GM23338 (cell line): ENCODE results near the gene TFDP1. TPM values are rescaled to one million over a fixed set of nuclear protein-coding genes. Genes with fewer than 3 reads are reported as not detected.

Experiments used
- ATAC-seq: fragments of 200-7000 bp; cut with Tn5 transposase; 3 replicates; pipeline ENCODE4 v1.9.1; 2020
- DNase-seq: peaks from one replicate; pipeline ENCODE4 v3.0.0-alpha.2; 2015; ENCODE audit warnings: low spot score
- H2AFZ ChIP-seq: fragments of 200-600 bp; sonication (generic); 2 replicates; pipeline ENCODE4 v1.8.0; 2016; ENCODE audit warnings: antibody characterized with exemption, mild to moderate bottlenecking, moderate library complexity
- H3F3A ChIP-seq: fragments of 200-600 bp; sonication (generic); replicated peaks from 2 replicates; pipeline ENCODE4 v1.8.0; 2017; ENCODE audit warnings: antibody characterized with exemption, mixed run types, low read depth
- H3K27ac ChIP-seq: fragments of 200-600 bp; sonication (generic); 2 replicates; pipeline ENCODE4 v1.6.1; 2016; ENCODE audit warnings: low read depth
- H3K27me3 ChIP-seq: fragments of 200-600 bp; sonication (generic); 2 replicates; pipeline ENCODE4 v1.8.0; 2016; ENCODE audit warnings: mild to moderate bottlenecking, mixed run types, moderate library complexity; ENCODE audit not compliant: insufficient read depth
- H3K36me3 ChIP-seq: fragments of 200-600 bp; sonication (generic); 2 replicates; pipeline ENCODE4 v1.8.0; 2016; ENCODE audit warnings: mild to moderate bottlenecking; ENCODE audit not compliant: insufficient read depth
- H3K4me1 ChIP-seq: fragments of 200-600 bp; sonication (generic); 2 replicates; pipeline ENCODE4 v1.8.0; 2016; ENCODE audit warnings: mild to moderate bottlenecking, moderate library complexity; ENCODE audit not compliant: insufficient read depth
- H3K4me2 ChIP-seq: fragments of 200-600 bp; sonication (generic); 2 replicates; pipeline ENCODE4 v1.7.1; 2017; ENCODE audit warnings: mixed run types
- H3K4me3 ChIP-seq: fragments of 200-600 bp; sonication (generic); 2 replicates; pipeline ENCODE4 v1.6.1; 2016; ENCODE audit warnings: mixed run types
- H3K79me2 ChIP-seq: fragments of 200-600 bp; sonication (generic); replicated peaks from 2 replicates; pipeline ENCODE4 v1.8.0; 2017; ENCODE audit warnings: mild to moderate bottlenecking; ENCODE audit not compliant: insufficient read depth
- H3K9me2 ChIP-seq: fragments of 200-600 bp; sonication (generic); 2 replicates; pipeline ENCODE4 v1.8.0; 2017; ENCODE audit not compliant: insufficient read depth
- H4K20me1 ChIP-seq: fragments of 200-600 bp; sonication (generic); replicated peaks from 2 replicates; pipeline ENCODE4 v1.8.0; 2017; ENCODE audit warnings: mild to moderate bottlenecking; ENCODE audit not compliant: insufficient read depth
- H3K27ac Mint-ChIP-seq: 2 replicates; pipeline ENCODE4 v1.8.0; 2020; ENCODE audit warnings: inconsistent platforms, mild to moderate bottlenecking, moderate library complexity, mixed read lengths
- H3K27me3 Mint-ChIP-seq: 3 replicates; pipeline ENCODE4 v1.8.0; 2022; ENCODE audit warnings: low read depth, mild to moderate bottlenecking, moderate library complexity, mixed read lengths, inconsistent platforms; ENCODE audit not compliant: insufficient read depth, poor library complexity
- H3K36me3 Mint-ChIP-seq: 3 replicates; pipeline ENCODE4 v1.8.0; 2021; ENCODE audit warnings: low read depth, mild to moderate bottlenecking, inconsistent platforms, moderate library complexity, mixed read lengths
- H3K4me1 Mint-ChIP-seq: 3 replicates; pipeline ENCODE4 v1.8.0; 2020; ENCODE audit warnings: mild to moderate bottlenecking, inconsistent platforms, mixed read lengths
- H3K4me3 Mint-ChIP-seq: 3 replicates; pipeline ENCODE4 v1.8.0; 2021; ENCODE audit warnings: moderate library complexity, mild to moderate bottlenecking, inconsistent platforms, mixed read lengths
- H3K9me3 Mint-ChIP-seq: 3 replicates; pipeline ENCODE4 v1.8.0; 2020; ENCODE audit warnings: moderate library complexity, mild to moderate bottlenecking, inconsistent platforms, mixed read lengths
- CREB1 ChIP-seq: fragments of 250-450 bp; sonication (Bioruptor Pico); IDR thresholded peaks from 2 replicates; pipeline ENCODE4 v1.5.0; 2020; ENCODE audit warnings: low read depth, mild to moderate bottlenecking, moderate library complexity
- CTCF ChIP-seq, 2 experiments: fragments of 200-600 bp in 1 of 2; sonication (generic) in 1 of 2; conservative IDR thresholded peaks; 2 replicates each; pipeline versions ENCODE4 v1.5.1 to v1.6.1; 2016 to 2017; ENCODE audit warnings: antibody characterized with exemption in 2 of 2, low read depth in 2 of 2, mild to moderate bottlenecking in 2 of 2, moderate library complexity in 1 of 2
- EZH2phosphoT487 ChIP-seq: fragments of 200-600 bp; sonication (generic); IDR thresholded peaks from one replicate; pipeline ENCODE4 v1.8.1; 2018; ENCODE audit warnings: antibody characterized with exemption; ENCODE audit not compliant: unreplicated experiment
- JUNB ChIP-seq: IDR thresholded peaks from one replicate; pipeline ENCODE4 v1.6.1; 2016; ENCODE audit warnings: antibody characterized with exemption; ENCODE audit not compliant: unreplicated experiment
- NANOG ChIP-seq: IDR thresholded peaks from 2 replicates; pipeline ENCODE4 v1.6.1; 2016; ENCODE audit warnings: antibody characterized with exemption, borderline replicate concordance
- REST ChIP-seq: IDR thresholded peaks from one replicate; pipeline ENCODE4 v1.6.1; 2018; ENCODE audit warnings: antibody characterized with exemption; ENCODE audit not compliant: unreplicated experiment
- STAT1 ChIP-seq: IDR thresholded peaks from one replicate; pipeline ENCODE4 v1.6.1; 2016; ENCODE audit warnings: antibody characterized with exemption; ENCODE audit not compliant: unreplicated experiment
- ZNF114 ChIP-seq: fragments of 250-450 bp; sonication (Bioruptor Pico); IDR thresholded peaks from 2 replicates; pipeline ENCODE4 v1.5.0; 2020; ENCODE audit warnings: mild to moderate bottlenecking, moderate library complexity
- ZNF331 ChIP-seq: fragments of 250-450 bp; sonication (Bioruptor Pico); IDR thresholded peaks from 2 replicates; pipeline ENCODE4 v1.5.0; 2020; ENCODE audit warnings: low read depth, mild to moderate bottlenecking, moderate library complexity
- polyA plus RNA-seq: library from polyadenylated mRNA; unstranded; fragments of >200 nt; fragmentation: Nextera tagmentation; extraction: Ambion mirVana; gene quantifications from 2 replicates; pipeline ENCODE4 v1.2.1, GENCODE V29; 2016
- total RNA-seq: library from RNA; depleted of rRNA; stranded (reverse); fragments of >200 nt; shearing (Covaris generic); gene quantifications from 2 replicates; pipeline ENCODE4 v1.2.3, GENCODE V29; 2014
- TF ChIP-seq, protein P1 (sequence below): fragments of 250-450 bp; sonication (Bioruptor Pico); IDR thresholded peaks from 2 replicates; pipeline ENCODE4 v1.5.0; 2020; ENCODE audit warnings: mild to moderate bottlenecking, moderate library complexity
- TF ChIP-seq, protein P2 (sequence below): IDR thresholded peaks from 2 replicates; pipeline ENCODE4 v1.6.1; 2016; ENCODE audit warnings: antibody characterized with exemption

The TFDP1 gene
- total and polyA plus RNA-seq, 2 experiments from 2014 or later, result 42.9 to 80.0 TPM

- TF ChIP-seq CREB1 (CRISPR knock-in tag), result no peak
- no peak for TF ChIP-seq CTCF (conservative IDR thresholded peaks at IDR 0.05; ENCODE audit: low read depth in 2 of 2)
- TF ChIP-seq STAT1, result no peak
- no peak for TF ChIP-seq REST
- no peak for TF ChIP-seq ZNF114
- TF ChIP-seq EZH2phosphoT487, result no peak
These were observed 14.8 kb downstream of the TFDP1 start (continued) for GRCh38 chr13:113599391-113599790.

GRCh38 chr13:113601166-113602070 lies 16.9 kb downstream of the TFDP1 start:
- Histone ChIP-seq H2AFZ (no peak overlapping the region), H3K36me3 (no peaks in the 10 kb centered on the region), H4K20me1 (peaks cover 3% of the 10 kb centered on the region), H3K4me1 (no peaks in the 10 kb centered on the region), H3K27ac (no peak overlapping the region), H3K79me2 (peaks cover 91% of the 10 kb centered on the region), H3K4me2 (no peak overlapping the region), H3K4me3 (no peak overlapping the region), H3K27me3 (no peaks in the 10 kb centered on the region), H3F3A (no peaks in the 10 kb centered on the region), H3K9me2 (no peaks in the 10 kb centered on the region)
- Mint-ChIP-seq H3K36me3 (peaks cover 52% of the 10 kb centered on the region), H3K4me1 (peaks cover 16% of the 10 kb centered on the region), H3K9me3 (0 out of 3 replicates have a peak, but pooled peaks cover 3% of the 10 kb centered on the region), H3K27ac (no peak overlapping the region), H3K27me3 (peaks cover 19% of the 10 kb centered on the region), H3K4me3 (no peak overlapping the region; the same call in 2 of the 3 replicates)
- ATAC-seq (no peak; the same call in 2 of the 3 replicates), DNase-seq (no peak)
- TF ChIP-seq JUNB (no peak), CREB1 (CRISPR knock-in tag) (no peak), ZNF331 (CRISPR knock-in tag) (no peak), EZH2phosphoT487 (no peak), STAT1 (no peak), NANOG (no peak), ZNF114 (no peak)
- TF ChIP-seq, protein P1, sequence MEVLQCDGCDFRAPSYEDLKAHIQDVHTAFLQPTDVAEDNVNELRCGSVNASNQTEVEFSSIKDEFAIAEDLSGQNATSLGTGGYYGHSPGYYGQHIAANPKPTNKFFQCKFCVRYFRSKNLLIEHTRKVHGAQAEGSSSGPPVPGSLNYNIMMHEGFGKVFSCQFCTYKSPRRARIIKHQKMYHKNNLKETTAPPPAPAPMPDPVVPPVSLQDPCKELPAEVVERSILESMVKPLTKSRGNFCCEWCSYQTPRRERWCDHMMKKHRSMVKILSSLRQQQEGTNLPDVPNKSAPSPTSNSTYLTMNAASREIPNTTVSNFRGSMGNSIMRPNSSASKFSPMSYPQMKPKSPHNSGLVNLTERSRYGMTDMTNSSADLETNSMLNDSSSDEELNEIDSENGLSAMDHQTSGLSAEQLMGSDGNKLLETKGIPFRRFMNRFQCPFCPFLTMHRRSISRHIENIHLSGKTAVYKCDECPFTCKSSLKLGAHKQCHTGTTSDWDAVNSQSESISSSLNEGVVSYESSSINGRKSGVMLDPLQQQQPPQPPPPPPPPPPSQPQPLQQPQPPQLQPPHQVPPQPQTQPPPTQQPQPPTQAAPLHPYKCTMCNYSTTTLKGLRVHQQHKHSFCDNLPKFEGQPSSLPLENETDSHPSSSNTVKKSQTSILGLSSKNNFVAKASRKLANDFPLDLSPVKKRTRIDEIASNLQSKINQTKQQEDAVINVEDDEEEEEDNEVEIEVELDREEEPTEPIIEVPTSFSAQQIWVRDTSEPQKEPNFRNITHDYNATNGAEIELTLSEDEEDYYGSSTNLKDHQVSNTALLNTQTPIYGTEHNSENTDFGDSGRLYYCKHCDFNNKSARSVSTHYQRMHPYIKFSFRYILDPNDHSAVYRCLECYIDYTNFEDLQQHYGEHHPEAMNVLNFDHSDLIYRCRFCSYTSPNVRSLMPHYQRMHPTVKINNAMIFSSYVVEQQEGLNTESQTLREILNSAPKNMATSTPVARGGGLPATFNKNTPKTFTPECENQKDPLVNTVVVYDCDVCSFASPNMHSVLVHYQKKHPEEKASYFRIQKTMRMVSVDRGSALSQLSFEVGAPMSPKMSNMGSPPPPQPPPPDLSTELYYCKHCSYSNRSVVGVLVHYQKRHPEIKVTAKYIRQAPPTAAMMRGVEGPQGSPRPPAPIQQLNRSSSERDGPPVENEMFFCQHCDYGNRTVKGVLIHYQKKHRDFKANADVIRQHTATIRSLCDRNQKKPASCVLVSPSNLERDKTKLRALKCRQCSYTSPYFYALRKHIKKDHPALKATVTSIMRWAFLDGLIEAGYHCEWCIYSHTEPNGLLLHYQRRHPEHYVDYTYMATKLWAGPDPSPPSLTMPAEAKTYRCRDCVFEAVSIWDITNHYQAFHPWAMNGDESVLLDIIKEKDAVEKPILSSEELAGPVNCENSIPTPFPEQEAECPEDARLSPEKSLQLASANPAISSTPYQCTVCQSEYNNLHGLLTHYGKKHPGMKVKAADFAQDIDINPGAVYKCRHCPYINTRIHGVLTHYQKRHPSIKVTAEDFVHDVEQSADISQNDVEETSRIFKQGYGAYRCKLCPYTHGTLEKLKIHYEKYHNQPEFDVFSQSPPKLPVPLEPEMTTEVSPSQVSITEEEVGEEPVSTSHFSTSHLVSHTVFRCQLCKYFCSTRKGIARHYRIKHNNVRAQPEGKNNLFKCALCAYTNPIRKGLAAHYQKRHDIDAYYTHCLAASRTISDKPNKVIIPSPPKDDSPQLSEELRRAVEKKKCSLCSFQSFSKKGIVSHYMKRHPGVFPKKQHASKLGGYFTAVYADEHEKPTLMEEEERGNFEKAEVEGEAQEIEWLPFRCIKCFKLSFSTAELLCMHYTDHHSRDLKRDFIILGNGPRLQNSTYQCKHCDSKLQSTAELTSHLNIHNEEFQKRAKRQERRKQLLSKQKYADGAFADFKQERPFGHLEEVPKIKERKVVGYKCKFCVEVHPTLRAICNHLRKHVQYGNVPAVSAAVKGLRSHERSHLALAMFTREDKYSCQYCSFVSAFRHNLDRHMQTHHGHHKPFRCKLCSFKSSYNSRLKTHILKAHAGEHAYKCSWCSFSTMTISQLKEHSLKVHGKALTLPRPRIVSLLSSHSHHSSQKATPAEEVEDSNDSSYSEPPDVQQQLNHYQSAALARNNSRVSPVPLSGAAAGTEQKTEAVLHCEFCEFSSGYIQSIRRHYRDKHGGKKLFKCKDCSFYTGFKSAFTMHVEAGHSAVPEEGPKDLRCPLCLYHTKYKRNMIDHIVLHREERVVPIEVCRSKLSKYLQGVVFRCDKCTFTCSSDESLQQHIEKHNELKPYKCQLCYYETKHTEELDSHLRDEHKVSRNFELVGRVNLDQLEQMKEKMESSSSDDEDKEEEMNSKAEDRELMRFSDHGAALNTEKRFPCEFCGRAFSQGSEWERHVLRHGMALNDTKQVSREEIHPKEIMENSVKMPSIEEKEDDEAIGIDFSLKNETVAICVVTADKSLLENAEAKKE (CRISPR knock-in tag), result no peak
- TF ChIP-seq, protein P2, sequence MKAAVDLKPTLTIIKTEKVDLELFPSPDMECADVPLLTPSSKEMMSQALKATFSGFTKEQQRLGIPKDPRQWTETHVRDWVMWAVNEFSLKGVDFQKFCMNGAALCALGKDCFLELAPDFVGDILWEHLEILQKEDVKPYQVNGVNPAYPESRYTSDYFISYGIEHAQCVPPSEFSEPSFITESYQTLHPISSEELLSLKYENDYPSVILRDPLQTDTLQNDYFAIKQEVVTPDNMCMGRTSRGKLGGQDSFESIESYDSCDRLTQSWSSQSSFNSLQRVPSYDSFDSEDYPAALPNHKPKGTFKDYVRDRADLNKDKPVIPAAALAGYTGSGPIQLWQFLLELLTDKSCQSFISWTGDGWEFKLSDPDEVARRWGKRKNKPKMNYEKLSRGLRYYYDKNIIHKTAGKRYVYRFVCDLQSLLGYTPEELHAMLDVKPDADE, result no peak
